Activated T-cell treated with anti-CD3 and anti-CD28 coated beads, Interleukin-2, amount 50 U/mL, for 48 hours (primary cell): ENCODE data around the gene PHF12.
A peak's percentile ranks its signal among the peaks of the same experiment; 100 is the strongest.
"Not testable (repeated sequence)": the region's sequence is repeated elsewhere in the genome, so short reads cannot be mapped to it uniquely, and the experiment has no call there.

Experiments used
- DNase-seq, 2 experiments: peaks; one replicate each; pipeline ENCODE4 v3.0.0-alpha.2; 2020

Gene PHF12

GRCh38 chr17:28926786-28927185 is 24.5 kb downstream of the PHF12 start:
- DNase-seq = no peak

DNA sequence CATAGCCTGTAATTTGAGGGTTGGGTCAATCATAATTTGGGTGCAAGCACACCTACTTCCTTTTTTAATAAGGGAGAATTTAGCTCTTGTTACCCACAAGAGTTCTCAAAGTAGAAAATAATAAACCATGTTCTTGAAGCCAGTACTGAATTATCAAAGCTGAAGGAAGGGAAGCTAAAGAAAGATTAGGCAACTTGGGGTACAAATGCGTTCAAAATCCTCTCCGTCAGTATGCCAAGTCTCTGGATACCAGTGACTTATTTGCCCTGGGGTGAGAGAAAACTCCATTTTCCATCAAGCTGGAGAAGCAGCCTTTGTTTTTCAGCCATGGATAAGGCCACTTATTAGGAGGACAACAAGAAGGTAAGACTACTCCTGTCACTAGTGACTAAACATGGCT is 25.0 kb downstream of the PHF12 start:
- no peak for DNase-seq

DNA sequence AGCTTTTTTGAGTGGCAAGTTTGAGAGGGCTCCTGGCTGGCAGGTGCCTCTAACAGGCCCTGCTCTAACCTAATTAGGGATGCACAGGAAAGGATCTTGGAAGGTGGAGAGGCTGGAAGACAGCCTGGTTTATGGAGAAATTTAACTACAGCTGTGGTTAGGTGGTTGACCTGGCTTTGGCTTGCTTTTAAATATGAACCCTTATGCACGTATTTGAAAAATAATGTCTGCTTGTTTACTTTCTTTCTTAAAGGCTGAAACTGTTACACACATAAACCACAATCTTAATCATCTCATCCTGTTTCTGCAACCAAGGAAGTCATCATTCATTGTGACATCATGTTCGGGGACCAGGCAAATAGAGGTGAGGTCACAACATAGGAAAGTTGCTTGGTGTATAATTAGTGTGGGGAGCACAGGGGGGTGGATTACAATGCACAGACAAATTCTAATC is 25.4 kb downstream of the PHF12 start:
- no peak for DNase-seq

DNA sequence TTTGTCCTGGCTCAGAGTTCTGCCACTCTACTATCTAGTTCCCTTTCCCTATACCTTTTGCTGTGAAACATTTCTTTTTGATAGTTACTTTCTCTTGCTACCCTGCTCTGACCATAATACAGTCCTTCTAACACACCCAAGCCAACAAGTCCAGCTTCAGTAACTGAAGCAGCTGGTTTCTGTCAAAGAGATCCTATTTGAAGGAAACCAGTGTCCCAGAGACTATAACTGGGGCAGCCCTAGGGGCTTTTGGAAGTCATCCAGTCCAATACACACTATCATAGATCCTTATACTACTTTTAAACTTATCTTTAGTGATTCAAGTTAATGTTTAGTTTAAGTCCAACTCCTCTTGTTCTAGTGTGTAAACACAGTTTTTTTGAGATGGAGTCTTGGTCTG is 31.1 kb downstream of the PHF12 start:
- no peak for DNase-seq

- no peak for DNase-seq
These were observed 33.0 kb downstream of the PHF12 start for GRCh38 chr17:28918295-28918694.

GRCh38 chr17:28917465-28917864 is 33.9 kb downstream of the PHF12 start:
- DNase-seq = no peak

DNA sequence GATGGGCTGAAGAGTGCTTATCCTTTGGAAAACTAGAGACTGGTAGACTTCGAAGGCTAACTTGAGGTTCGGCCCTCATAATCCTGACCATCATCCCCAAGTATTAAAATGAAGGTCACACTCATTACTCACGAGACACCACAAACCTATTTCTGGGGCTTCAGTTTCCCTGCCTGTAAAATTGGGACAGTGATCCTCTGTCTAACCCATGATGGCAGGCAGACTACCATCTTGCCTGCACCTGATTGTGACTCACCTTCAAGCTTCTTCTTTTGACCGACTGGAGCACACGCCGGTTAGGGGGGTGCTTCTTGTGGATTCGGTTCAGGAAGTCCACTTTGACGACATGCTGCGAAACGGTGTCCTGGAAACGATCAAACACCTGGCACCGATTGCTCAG is 34.3 kb downstream of the PHF12 start:
- DNase-seq = no peak

DNA sequence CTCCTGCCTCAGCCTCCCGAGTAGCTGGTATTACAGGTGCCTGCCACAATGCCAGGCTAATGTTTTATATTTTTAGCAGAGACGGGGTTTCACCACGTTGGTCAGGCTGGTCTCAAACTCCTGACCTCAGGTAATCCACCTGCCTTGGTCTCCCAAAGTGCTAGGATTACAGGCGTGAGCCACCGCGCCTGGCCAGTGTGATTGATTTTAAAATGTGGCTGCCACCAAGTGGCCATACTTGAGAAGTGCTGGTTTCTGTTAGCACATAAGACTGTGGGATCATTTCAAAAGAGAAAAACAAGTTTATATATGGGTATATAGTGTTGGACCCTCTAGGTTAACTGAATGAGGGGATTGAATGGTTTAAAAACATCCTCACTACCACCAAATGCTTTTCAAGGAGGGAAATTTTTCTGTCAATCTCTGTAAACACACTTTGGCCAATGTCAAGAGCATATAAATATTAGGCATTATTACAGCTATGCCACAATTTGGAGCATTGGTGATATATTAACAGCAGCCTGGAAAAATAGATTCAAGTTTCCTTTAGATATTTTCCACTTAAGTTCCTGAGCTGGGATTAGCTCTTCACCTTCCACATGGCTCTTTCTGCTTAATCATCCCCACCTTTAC is 34.9 kb downstream of the PHF12 start:
- DNase-seq = peak; percentile 56 to 59

- DNase-seq = no peak
These were observed 38.4 kb downstream of the PHF12 start for GRCh38 chr17:28912938-28913333.

DNA sequence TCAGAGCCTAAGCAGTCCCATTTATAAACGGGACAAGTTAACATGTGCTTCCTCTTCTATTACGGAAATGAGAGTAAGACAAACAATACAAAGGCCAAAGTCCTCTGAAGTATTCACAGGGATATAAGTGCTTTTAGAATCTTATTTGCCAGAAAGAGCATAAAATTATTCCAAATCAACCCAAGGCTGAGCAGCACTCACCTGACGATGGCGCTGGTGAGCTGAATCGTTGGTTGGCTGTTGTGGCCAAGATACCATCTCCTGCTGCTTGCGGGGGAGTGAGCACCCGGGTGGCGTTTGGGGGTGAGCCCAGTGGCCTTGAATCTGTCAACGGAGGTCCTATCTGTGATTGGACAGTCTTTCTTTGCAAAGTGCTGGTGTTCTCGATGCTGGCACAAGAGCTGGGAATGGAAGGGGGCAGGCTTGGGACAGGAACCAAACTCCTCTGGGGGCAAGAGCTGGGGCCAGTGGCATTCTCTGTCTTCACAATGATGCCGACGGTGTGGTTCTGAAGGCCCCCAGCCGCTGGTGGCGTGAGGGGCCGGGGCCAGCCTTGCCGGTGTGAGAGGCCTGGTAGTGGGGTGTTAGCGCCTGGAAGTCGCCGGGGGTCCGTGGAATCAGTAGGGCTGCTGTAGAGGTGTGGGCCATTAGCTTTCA is 38.9 kb downstream of the PHF12 start:
- peak in 1 of 2 experiments; percentile 44 for DNase-seq

DNA sequence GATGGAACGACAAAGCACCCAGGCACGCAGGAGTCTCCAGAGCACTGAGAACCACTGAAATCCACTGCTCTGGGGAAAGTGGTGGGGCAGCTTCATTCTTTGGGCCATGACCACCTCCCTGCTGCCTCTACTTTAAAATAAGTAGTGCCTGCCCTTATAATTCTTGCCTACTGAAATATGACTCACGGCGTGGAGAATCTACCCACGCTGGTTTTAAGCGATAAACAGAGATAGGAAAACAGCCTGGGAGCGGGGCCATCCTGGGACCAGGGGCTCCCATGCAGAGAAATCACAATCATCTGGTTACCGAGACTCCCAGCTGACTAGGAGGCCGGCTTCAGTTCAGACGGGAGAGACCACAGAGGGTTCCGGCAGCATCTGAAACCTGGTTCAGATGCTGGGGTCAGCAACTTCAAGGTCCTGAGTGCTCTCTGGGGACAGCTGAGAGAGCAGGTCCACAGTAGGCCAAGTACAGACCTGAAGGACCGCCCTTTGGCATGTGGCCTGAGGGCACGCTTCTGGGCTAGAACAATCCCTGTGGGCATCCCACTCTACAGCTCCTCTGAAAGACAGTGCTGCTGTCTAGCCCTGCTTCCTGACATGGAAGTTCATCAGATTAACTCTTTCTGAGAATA is 39.8 kb downstream of the PHF12 start:
- DNase-seq = no peak

- no peak for DNase-seq
These were observed 40.8 kb downstream of the PHF12 start for GRCh38 chr17:28910534-28910933.

DNA sequence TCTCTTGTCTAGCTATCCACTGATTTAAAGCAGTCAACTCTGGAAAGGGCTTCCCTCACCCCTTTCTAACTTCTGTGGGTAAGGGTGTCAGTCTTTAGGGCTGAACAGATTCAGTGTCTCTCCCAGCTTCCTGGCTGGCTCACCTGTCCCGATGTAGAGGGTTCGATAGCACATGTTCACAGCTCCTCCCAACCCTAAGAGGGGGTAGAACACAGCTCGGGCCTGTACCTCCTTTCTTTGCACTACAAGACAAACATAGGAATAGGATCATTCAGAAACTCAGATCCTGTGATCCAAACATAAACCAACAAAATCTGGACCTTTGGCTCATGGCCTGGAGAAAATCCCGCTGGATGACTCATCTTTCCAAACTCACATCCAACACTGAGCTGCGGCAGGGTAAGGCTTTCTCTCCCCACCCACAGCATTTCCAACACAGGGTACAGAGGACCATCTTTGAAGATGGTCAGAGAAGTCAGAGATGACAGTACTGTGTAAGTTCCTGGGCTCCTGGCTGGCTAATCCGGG is 42.6 kb downstream of the PHF12 start:
- DNase-seq = no peak

GRCh38 chr17:28907709-28908475 is 43.4 kb downstream of the PHF12 start:
- no peak for DNase-seq

DNA sequence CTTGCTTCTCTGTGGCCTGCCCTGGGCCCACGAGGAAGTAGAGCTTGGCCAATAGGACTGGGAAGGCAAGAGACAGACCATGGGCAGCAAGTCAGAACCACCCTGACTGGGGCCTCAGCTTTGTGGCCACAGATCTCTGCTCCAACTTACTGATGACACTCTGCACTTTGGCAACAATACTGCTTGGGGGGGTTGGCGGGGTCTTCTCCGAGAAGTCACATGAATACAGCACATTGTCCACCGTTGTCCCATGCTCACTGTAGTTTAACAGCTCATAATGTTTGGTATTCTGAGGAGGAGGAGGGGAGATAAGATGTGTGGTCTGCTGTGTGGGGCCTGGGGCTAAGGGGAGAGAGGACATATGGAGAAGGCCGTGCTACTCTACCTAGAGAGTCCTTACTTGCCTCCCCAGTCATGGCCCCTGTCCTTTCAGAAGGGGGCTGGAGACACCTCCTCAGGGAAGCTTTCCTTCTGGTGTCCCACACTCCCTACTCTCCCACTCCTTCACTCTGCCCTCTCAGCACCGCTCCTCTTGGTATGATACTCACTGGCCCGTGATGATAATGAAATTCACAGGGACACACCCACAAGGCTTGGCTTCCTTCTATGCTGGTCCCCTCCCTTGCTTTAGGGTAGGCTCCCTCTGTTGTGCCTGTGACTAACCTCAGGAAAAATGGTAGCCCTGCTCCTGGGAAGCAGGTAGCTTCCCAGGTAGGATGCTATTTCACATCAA is 44.4 kb downstream of the PHF12 start:
- no peak for DNase-seq

DNA sequence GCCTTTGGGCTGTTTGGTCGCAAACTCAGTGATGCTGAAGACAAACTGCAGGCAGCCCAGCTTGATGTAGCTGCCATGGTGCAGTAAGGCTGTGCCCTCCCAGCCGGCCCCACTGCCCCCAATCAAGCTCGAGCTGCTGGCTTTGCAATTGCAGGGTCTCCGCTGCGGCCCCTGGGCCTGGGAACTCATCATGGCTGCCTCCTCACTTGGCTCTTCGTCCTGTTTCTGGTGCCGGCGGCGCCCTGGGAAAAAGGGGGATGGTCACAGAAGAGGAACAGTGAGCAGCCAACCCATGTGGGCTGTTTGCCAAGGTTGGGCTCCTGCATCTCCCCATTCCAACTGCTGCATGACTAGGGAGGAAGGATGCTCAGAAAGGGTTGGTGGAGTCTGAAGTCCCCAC is 45.0 kb downstream of the PHF12 start:
- DNase-seq = no peak

GRCh38 chr17:28904800-28905199 is 46.5 kb downstream of the PHF12 start:
- DNase-seq = no peak

DNA sequence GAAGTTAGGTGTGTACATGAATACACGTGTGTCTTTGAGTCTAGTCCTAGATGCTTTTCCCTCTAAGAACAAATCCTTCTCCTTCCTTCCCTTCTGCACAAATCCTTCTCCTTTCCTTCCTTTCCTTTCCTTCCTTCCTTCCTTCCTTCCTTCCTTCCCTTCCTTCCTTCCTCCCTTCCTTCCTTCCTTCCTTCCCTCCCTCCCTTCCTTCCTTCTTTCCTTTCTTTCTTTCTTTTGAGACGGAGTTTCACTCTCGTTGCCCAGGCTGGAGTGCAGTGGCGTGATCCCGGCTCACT is 47.8 kb downstream of the PHF12 start:
- DNase-seq = not testable (repeated sequence)

- DNase-seq = peak; percentile 93 to 96
These were observed 48.3 kb downstream of the PHF12 start, which contains the start of gene DHRS13 for GRCh38 chr17:28902819-28903545. DHRS13 (minus strand) TSS chr17:28903079; CDS start chr17:28902944, 135 bp downstream.

DNA sequence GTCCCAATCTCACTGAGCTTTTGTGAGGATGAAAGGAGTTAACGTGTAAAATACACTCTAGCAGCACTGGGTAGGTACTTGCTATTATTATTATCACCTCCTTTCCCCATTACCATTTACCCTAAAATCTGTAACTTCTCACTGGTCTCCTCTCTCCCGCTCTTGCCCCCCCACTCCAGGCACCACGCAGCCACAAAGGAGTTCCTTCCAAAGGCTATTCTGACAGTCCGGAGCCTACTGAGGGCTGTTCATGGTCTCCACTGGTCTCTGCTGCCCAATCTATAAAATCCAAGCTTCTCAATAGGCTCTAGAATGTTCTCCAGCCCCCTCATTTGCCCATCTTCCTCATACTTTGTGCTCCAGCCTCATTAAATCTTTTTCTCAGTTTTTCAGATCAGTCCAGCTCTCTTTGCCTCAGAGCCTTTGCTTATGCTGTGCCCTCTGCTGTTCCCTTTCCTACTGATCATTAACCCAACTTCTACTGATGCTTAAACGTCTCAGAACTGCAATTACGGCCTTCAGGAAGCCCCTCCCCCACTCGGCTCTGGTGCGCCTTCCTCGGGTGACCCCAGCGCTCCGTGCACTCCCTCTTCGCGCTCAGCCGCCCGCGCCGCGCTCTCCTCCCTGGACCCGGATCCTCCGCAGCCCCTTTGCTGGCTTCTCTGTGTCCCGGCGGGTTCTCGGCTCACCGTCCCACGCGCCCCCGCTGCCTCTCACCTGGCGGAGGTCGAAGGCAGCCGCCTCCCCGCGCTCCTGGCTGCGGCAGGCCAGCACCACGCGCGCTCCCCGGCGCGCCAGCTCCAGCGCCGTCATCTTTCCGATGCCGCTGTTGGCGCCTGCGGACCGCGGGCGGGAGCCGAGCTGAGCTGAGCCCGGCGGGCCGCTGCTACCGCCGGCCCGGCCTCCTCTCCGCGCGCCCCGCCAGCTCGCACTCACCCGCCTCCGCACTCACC is 49.2 kb downstream of the PHF12 start:
- peak; percentile 70 to 75 for DNase-seq
